ENCODE measurements around the gene MRPL1. TPM values are rescaled to one million over a fixed set of nuclear protein-coding genes. Genes with fewer than 3 reads are reported as not detected.
"Not testable (repeated sequence)": the region's sequence is repeated elsewhere in the genome, so short reads cannot be mapped to it uniquely, and the experiment has no call there.

Gene MRPL1
- total RNA-seq, 1 experiment from 2014 or later: 18.3 TPM

GRCh38 chr4:77960367-77960766 lies 97.7 kb downstream of the MRPL1 start:
- Histone ChIP-seq H3K36me3 (ENCODE audit: control insufficient read depth, insufficient read depth, low read length) (no peaks in the 10 kb centered on the region), H3K27me3 (ENCODE audit: control insufficient read depth, insufficient read depth, low read length) (no peaks in the 10 kb centered on the region), H3K27ac (ENCODE audit: low read length) (no peak overlapping the region), H3K4me3 (ENCODE audit: low read depth in 2 of 2, low read length in 2 of 2) (no peak overlapping the region), H3K4me1 (ENCODE audit: control insufficient read depth, insufficient read depth, low read length) (no peaks in the 10 kb centered on the region), H3K9me3 (ENCODE audit: control insufficient read depth, insufficient read depth, low read depth, low read length) (no peaks in the 10 kb centered on the region)
- intact Hi-C loops (cut with micrococcal nuclease; ENCODE audit: unreplicated experiment): no loop called here
- ATAC-seq: no peak
- DNase-seq (ENCODE audit: low read depth, low spot score): no peak
- ChIA-PET CTCF (no interaction called here), POLR2A (no interaction called here)
- BruUV-seq (replicated peaks): no TSS peak
- TF ChIP-seq, protein P1, sequence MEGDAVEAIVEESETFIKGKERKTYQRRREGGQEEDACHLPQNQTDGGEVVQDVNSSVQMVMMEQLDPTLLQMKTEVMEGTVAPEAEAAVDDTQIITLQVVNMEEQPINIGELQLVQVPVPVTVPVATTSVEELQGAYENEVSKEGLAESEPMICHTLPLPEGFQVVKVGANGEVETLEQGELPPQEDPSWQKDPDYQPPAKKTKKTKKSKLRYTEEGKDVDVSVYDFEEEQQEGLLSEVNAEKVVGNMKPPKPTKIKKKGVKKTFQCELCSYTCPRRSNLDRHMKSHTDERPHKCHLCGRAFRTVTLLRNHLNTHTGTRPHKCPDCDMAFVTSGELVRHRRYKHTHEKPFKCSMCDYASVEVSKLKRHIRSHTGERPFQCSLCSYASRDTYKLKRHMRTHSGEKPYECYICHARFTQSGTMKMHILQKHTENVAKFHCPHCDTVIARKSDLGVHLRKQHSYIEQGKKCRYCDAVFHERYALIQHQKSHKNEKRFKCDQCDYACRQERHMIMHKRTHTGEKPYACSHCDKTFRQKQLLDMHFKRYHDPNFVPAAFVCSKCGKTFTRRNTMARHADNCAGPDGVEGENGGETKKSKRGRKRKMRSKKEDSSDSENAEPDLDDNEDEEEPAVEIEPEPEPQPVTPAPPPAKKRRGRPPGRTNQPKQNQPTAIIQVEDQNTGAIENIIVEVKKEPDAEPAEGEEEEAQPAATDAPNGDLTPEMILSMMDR (IDR thresholded peaks at IDR 0.05): no peak
- TF ChIP-seq POLR2AphosphoS5 (IDR thresholded peaks at IDR 0.05; ENCODE audit: low read depth, low read length) (no peak), SIN3A (IDR thresholded peaks at IDR 0.05; ENCODE audit: borderline replicate concordance, insufficient read depth, low read depth, low read length) (no peak), TCF7L2 (IDR thresholded peaks at IDR 0.05; ENCODE audit: low read depth, low read length) (no peak)
- TF ChIP-seq, protein P2, sequence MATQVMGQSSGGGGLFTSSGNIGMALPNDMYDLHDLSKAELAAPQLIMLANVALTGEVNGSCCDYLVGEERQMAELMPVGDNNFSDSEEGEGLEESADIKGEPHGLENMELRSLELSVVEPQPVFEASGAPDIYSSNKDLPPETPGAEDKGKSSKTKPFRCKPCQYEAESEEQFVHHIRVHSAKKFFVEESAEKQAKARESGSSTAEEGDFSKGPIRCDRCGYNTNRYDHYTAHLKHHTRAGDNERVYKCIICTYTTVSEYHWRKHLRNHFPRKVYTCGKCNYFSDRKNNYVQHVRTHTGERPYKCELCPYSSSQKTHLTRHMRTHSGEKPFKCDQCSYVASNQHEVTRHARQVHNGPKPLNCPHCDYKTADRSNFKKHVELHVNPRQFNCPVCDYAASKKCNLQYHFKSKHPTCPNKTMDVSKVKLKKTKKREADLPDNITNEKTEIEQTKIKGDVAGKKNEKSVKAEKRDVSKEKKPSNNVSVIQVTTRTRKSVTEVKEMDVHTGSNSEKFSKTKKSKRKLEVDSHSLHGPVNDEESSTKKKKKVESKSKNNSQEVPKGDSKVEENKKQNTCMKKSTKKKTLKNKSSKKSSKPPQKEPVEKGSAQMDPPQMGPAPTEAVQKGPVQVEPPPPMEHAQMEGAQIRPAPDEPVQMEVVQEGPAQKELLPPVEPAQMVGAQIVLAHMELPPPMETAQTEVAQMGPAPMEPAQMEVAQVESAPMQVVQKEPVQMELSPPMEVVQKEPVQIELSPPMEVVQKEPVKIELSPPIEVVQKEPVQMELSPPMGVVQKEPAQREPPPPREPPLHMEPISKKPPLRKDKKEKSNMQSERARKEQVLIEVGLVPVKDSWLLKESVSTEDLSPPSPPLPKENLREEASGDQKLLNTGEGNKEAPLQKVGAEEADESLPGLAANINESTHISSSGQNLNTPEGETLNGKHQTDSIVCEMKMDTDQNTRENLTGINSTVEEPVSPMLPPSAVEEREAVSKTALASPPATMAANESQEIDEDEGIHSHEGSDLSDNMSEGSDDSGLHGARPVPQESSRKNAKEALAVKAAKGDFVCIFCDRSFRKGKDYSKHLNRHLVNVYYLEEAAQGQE (IDR thresholded peaks at IDR 0.05; ENCODE audit: insufficient read depth in 1 of 2, low read depth in 2 of 2, low read length in 1 of 2): no peak
- in situ Hi-C loops (cut with HindIII; ENCODE audit: low pct_unique_long_range_greater_than_20kb, low sequenced_read_pairs): no loop called here

- intact Hi-C loops (cut with micrococcal nuclease; ENCODE audit: unreplicated experiment): no loop called here
- in situ Hi-C loops (cut with HindIII; ENCODE audit: low pct_unique_long_range_greater_than_20kb, low sequenced_read_pairs): no loop called here
- no peaks in the 10 kb centered on the region for H3K9me3 ChIP-seq (ENCODE audit: control insufficient read depth, insufficient read depth, low read depth, low read length)
- ATAC-seq: no peak
- no peaks in the 10 kb centered on the region for H3K27me3 ChIP-seq (ENCODE audit: control insufficient read depth, insufficient read depth, low read length)
- H3K4me3 ChIP-seq (ENCODE audit: low read depth in 2 of 2, low read length in 2 of 2): no peak overlapping the region
- DNase-seq (ENCODE audit: low read depth, low spot score): no peak
- H3K36me3 ChIP-seq (ENCODE audit: control insufficient read depth, insufficient read depth, low read length): no peaks in the 10 kb centered on the region
- H3K27ac ChIP-seq (ENCODE audit: low read length): no peak overlapping the region
- POLR2A ChIA-PET: no interaction called here
- BruUV-seq (replicated peaks): no TSS peak
- CTCF ChIA-PET: no interaction called here
- no peaks in the 10 kb centered on the region for H3K4me1 ChIP-seq (ENCODE audit: control insufficient read depth, insufficient read depth, low read length)
- TF ChIP-seq, protein P1 (IDR thresholded peaks at IDR 0.05): no peak
- TF ChIP-seq TCF7L2 (IDR thresholded peaks at IDR 0.05; ENCODE audit: low read depth, low read length) (no peak), SIN3A (IDR thresholded peaks at IDR 0.05; ENCODE audit: borderline replicate concordance, insufficient read depth, low read depth, low read length) (no peak), POLR2AphosphoS5 (IDR thresholded peaks at IDR 0.05; ENCODE audit: low read depth, low read length) (no peak)
- TF ChIP-seq, protein P2 (IDR thresholded peaks at IDR 0.05; ENCODE audit: insufficient read depth in 1 of 2, low read depth in 2 of 2, low read length in 1 of 2): no peak
These were observed 100.4 kb downstream of the MRPL1 start for GRCh38 chr4:77963004-77963403.

DNA sequence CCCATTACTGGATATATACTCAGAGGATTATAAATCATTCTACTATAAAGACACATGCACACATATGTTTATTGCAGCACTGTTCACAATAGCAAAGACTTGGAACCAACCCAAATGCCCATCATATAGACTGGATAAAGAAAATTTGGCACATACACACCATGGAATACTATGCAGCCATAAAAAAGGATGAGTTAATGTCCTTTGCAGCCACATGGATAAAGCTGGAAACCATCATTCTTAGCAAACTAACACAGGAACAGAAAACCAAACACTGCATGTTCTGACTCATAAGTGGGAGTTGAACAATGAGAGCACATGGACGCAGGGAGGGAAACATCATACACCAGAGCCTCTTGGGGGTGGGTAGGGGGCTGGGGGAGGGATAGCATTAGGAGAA lies 111.0 kb downstream of the MRPL1 start:
- CTCF ChIA-PET; ATAC-seq; H3K4me1 ChIP-seq (ENCODE audit: control insufficient read depth, insufficient read depth, low read length); H3K36me3 ChIP-seq (ENCODE audit: control insufficient read depth, insufficient read depth, low read length); H3K9me3 ChIP-seq (ENCODE audit: control insufficient read depth, insufficient read depth, low read depth, low read length); H3K4me3 ChIP-seq (ENCODE audit: low read depth in 2 of 2, low read length in 2 of 2); H3K27me3 ChIP-seq (ENCODE audit: control insufficient read depth, insufficient read depth, low read length); intact Hi-C loops (cut with micrococcal nuclease; ENCODE audit: unreplicated experiment); in situ Hi-C loops (cut with HindIII; ENCODE audit: low pct_unique_long_range_greater_than_20kb, low sequenced_read_pairs); BruUV-seq (replicated peaks); POLR2A ChIA-PET; H3K27ac ChIP-seq (ENCODE audit: low read length); DNase-seq (ENCODE audit: low read depth, low spot score): not testable (repeated sequence)

Measured in Panc1 (cell line).